HEK293T (cell line): Measurements from ENCODE around the gene LMF1.

Source experiments
- BHLHE40 ChIP-seq: fragments of 450-650 bp; IDR thresholded peaks from 2 replicates; pipeline ENCODE4 v1.6.1; 2016; ENCODE audit warnings: mild to moderate bottlenecking, moderate library complexity, borderline replicate concordance
- FOXK2 ChIP-seq: fragments of 450-650 bp; IDR thresholded peaks from 2 replicates; pipeline ENCODE4 v1.6.1; 2016; ENCODE audit warnings: mild to moderate bottlenecking
- FOXM1 ChIP-seq: fragments of 450-650 bp; IDR thresholded peaks from 2 replicates; pipeline ENCODE4 v1.6.1; 2017; ENCODE audit warnings: mild to moderate bottlenecking, borderline replicate concordance
- SP1 ChIP-seq: fragments of 450-650 bp; IDR thresholded peaks from 2 replicates; pipeline ENCODE4 v1.6.1; 2017
- TARDBP ChIP-seq: fragments of 450-650 bp; IDR thresholded peaks from 2 replicates; pipeline ENCODE4 v1.6.1; 2016

GRCh38 chr16:875182-876040, 95.4 kb downstream of the LMF1 start:
- no peak for TF ChIP-seq SP1
- TF ChIP-seq BHLHE40, result no peak
- TF ChIP-seq FOXK2, result no peak
- TF ChIP-seq FOXM1, result no peak
- no peak for TF ChIP-seq TARDBP
